Activated CD4-positive, alpha-beta T cell treated with anti-CD3 and anti-CD28 coated beads, Interleukin-10, Interleukin-2, amounts not matched to agents 100 ng/mL and 50 ng/mL, durations not matched to agents 16 hours and 8 hours (primary cell): ENCODE results near the gene OR52B6.
"Not testable (repeated sequence)": the region's sequence is repeated elsewhere in the genome, so short reads cannot be mapped to it uniquely, and the experiment has no call there.

Experiments used
- DNase-seq: peaks from one replicate; pipeline ENCODE4 v3.0.0-alpha.2; 2020

OR52B6 gene, protein sequence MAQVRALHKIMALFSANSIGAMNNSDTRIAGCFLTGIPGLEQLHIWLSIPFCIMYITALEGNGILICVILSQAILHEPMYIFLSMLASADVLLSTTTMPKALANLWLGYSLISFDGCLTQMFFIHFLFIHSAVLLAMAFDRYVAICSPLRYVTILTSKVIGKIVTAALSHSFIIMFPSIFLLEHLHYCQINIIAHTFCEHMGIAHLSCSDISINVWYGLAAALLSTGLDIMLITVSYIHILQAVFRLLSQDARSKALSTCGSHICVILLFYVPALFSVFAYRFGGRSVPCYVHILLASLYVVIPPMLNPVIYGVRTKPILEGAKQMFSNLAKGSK

DNA sequence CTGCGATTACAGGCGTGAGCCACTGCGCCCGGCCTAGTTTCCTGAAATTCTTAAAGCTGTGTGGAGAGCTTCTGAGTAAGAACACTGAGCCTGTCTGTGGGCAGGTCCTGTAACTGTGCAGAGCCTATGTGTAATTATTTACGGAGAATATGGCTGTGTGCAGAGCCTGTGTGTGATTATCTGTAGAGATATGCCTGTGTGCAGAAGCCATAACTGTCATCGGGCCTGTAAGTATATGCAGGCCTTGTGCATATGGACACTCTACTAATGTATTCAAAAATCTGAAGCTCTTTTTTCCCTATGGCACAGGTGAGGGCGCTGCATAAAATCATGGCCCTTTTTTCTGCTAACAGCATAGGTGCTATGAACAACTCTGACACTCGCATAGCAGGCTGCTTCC lies at the start of gene OR52B6:
OR52B6 (plus strand) TSS at position 301 of the 400 bp plus-strand sequence; CDS start at position 301, 0 bp downstream.
- DNase-seq: no peak

DNA sequence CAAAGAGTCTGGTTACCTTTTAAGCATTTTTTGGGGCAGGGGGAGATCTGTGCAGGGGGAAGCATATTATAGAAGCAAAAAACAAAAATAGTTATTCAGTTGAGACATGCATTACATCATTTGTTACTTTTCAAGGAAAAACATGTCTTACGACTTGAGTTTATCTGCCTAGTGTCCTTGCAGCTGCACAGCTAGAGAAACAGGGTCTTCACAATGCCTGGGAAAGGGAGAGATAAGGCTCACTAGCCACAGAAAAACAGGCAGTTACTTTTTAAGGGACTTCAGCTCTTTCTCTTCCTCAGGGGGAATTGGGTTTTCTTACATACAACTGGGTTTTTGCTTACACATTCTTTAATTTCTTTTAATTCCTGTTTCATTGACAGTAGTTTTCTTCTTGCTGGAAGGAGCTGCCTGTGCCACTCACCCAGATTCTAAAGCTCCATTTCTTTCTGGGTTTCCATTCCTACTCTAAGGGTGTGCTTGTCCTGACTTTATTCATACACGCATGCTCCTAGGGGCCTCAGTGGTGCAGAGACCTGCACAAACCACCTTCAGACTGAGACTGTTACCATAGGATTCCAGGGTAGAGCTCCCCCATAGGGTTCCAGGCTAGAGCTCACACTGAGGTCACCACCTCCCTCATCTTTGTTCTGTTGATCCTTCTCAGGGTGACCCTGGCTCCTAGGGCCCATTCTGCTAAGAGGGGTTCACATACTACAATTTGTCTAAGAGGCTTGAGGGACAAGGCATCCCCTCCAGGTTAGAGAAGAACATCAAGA lies 49.4 kb upstream of the OR52B6 start:
- no peak for DNase-seq

DNA sequence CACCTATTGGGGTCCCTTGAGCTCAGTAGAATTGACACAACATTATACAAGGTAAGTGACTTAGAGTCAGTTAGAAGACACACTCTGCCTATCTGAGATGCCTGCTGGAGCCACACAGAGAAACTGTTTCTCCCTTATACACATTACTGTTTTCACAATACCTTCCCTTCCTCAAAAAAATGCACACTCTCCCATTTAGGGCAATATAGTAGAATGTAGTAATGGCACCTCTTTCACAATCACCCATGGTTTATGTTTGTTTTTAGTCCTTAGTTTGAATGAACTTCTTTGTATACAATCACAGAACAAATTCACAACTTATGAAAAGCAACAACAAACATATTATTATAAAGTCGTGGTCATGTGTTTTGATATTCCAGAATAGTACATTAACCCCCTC lies 46.6 kb upstream of the OR52B6 start:
- DNase-seq: no peak

DNA sequence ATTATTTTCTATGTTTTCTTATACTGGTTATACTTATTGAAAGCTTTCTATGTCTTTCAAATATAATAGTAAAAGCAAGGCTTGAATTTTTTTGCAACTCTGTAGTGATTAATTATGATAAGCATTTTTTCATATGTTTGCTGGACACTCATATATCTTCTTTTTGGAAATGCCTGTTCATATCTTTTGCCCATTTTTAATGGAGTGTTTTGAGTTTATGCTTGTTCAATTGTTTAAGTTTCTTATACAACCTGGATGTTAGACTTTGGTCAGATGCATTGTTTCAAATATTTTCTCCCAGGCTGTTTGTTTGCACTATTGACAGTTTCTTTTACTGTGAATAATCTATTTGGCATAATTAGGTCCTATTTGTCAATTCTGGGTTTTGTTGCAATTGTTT lies 44.2 kb upstream of the OR52B6 start:
- no peak for DNase-seq

DNA sequence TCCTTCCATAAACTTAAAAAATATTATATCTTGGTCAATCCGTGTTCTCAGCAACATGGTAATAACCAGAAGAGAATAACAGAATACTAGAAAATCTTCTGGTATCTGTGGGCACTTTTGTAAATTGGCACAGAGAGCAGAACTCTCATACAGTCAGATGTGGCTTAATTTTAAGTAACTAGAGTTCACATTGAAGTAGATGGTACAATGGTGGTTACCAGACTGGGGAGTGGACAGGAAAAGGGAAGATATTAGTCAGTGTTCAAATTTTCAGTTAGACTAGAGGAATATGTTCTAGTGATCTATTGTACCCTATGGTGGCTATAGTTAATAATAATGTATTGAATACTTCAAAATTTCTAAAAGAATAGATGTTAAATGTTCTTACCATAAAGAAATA lies 39.2 kb upstream of the OR52B6 start:
- no peak for DNase-seq

DNA sequence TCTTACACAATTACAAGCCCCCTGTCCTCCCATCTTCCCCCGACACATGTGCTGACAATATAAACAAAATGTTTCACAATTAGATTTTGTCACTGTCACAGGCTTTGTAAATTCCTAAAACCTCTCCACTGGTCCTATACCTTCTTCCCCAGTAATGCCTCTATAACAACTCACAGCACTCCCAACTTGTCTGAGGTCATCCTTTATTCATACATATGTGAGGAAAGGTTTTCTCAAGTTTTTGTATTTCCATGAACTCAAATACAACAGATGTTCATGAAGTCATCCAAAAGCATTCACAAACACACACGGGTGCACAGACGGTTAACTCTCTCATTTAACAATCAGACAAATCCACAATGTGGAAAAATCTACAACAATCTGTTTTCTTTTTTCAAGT lies 34.2 kb upstream of the OR52B6 start:
- no peak for DNase-seq

DNA sequence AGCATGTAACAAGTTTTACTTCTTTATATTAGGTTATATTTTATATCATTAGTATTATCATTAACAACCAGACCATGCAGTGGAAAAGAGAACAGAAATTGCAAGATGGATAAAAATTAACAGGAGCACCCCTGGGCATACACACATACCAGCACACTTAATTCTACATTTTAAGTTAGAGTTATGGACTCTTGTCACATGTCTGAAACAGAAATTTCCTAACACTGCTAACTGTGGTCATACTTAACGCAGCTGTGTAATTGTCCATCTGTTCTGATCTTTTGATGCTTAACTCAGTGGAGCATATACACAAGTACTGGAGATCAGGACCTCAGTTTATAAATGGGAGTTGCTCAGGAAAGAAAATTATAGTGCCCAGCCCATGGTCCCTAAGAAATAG lies 32.7 kb upstream of the OR52B6 start:
- DNase-seq: no peak

DNA sequence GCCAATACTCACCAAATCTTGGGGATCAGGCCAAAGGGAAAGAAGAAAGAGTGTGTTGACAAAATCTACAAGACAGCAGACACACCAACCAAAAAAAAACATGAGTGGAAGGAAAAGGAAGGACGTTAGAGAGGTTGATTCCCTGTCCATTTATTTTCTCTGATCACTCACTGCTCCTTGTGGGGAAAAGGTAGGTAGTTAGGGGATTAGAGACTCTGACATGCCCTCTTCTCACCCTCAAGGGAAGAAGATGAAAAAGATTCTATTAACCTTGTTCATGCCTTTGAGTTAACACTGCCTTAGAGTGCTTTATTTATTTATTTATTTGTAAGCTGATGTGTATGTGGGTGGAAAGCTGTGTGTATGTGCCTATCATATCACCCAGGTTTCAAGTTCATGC lies 32.2 kb upstream of the OR52B6 start, which contains the start of gene OR52H1:
OR52H1 (minus strand) TSS at position 101 of the 400 bp plus-strand sequence. CDS start 3,035 bp downstream, outside the sequence.
- DNase-seq: no peak

DNA sequence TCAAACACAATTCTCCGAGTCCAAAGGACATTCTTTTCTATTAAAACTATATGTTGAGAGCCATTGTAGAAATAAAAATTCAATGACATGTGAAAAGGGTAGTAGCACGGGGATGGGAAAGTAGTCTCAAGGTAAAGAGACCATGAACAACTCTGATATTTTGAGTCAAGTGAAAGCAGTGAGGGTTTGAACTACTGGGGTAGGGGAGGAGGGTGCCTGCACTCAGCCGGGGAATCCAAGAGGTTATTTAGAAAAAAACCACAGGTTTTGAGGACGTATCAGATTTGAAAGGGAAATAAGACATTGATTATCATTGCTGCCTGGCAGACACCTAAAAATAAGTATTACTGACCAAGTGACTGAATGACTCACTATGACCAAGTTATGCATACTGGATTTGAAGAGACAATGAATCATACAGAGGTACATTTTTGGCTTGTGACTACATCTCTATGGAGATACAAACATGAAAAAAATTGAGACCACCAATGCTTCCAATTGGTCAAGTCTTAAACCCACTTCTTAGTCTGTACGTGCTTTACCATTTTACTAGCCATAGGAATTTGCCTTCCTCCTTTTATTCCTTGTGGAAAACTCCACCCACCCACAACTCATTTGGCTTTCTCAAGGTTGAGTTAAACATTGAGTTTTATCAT lies 30.1 kb upstream of the OR52B6 start:
- DNase-seq: no peak

DNA sequence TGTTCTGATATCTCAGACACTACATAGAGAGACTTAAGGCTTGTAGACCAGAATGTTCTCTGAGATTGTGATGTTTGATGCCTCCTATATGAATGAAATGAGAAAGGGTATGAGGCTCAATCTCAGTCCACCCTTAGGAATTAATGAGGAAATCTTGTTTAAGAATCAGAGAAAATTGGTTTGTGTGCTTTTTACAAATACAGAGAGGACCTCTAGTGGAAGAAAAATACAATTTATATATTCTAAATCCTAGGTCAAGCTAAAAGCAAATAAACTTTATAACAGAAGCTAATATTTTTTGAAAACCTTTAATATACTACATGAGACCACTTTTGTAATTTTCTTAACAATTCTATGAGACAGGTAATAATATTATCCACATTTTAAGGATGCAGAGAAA lies 27.3 kb upstream of the OR52B6 start:
- no peak for DNase-seq

DNA sequence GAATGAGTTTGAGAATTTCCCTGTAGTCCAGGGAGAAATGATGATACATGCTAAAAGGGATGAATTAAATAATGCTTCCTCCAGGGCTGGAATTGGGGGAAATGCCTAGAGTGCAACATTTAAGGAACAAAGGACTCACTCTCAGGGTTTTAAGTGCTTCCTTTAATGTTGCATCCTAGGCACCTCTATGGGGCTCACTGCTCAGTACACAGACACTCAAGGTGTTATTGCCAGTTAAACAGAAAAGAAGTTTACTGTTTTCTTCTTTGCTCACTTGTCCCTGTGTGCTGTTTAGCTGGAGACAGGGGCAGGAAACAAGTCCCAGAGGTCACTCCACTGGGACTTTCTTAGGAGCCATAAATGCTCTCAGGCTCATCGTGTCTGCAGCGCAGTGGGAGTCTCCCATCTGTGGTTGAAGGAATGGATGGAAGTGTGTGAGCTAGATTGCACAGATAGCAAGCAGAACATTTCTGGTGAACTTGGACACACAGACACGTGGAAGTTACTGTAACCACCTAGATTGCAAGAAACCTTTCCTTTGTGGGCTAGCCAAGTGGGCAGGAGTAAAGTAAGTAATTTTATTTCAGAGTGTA lies 24.0 kb upstream of the OR52B6 start:
- no peak for DNase-seq

DNA sequence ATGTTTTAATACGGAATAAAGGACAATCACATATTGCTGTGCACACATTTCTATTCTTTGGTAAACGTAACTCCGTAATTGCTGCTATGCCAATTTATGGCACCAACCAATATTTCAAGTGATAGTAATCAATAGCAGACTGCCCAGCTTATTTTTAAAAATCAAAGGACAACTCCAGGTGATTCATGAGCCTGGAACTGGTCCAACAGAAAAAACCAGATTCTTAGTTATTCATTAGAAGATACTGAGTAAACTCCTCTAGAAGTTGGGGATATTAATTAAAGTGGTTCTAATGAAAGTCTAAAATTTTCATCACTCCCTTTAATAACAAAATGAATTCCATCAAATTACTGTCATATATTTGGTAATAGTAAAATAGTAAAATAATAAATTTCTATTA lies 22.9 kb upstream of the OR52B6 start:
- DNase-seq: no peak

DNA sequence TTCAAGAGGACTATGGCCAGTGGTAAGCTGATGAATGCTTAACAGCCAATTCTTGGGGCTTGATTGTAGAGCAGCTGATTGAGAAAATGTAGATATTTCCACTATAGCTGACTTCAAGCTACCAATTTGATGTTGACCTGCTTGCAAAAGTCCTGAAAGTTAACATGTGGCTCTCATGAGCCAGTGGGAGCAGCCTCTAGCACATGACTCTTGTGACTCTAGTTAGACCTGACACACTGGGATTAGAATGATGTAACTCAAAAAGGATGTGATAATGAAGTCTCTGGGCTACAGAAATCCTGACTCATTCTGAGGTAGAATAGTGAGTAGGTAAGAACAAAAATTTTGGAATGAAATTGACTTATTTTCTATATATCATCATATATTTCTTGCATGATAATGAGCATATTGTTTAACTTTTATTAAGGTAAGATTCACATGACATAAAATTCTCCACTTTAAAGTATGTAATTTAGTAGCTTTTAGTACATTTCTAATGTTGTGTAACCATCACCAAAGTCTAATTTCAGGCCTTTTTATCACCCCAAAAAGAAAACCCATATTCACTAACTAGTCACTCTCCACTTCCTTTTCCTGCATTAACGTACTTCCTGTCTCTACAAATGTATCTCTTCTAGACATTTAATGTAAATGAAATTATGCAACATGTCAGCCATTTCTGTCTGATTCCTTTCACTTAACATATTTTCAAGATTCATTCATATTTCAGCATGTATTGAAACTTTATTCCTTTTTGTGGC lies 16.2 kb upstream of the OR52B6 start:
- no peak for DNase-seq

DNA sequence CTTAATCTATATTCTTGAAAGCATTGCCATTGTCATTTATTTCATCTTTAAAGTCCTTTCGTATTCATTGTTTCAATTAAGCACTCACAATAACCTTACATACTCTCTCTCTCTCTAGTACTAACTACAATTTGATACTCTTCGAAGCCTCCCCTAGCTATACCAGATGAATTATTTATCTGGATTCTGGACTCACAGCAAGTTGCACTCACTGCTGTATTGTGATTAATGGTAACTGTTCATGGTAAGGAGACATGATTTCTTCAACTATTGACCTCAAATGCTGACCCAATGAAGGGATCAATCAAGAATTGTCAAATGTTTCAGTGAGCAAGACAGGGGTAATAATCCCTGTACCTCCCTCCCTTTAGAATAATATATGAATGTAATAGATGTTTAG lies 6.0 kb upstream of the OR52B6 start:
- DNase-seq: no peak

DNA sequence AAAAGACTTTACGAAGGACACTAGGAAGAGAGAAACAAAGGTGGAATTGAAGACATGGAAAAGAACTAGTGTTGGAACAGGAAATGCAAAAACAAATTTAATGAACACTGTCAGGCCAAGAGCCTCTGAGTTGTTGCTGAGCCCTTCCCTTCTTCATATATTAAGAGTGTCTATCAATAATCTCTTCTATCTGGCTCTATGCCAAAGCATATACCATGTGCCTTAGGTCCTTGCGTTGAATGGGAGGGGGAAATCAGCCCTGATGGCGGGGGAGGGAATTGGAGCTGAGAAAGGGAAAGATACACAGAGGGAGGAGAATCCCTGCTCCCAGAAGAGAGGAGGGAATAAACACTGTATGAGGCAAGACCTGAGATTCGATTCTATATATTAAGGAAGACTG lies 5.5 kb upstream of the OR52B6 start:
- DNase-seq: no peak

DNA sequence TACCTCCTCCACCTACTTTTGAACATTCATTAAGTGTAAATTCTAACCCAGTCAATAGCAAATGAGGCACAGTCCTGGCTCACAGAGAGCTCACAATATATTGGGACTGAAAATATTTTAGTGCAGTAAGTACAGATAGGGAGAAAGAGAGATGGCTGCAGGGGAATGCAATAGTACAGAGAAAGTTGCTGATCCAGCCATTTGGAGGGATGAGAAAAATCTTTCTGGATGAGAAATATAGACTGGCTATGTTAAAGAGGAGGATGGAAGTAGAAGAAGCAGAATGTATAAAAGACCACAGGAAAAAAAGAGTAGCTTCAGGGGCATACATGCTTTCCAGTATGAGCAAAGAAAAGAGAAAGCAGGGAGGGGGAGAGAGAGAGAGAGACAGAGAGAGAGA lies 3.6 kb upstream of the OR52B6 start:
- DNase-seq: no peak

DNA sequence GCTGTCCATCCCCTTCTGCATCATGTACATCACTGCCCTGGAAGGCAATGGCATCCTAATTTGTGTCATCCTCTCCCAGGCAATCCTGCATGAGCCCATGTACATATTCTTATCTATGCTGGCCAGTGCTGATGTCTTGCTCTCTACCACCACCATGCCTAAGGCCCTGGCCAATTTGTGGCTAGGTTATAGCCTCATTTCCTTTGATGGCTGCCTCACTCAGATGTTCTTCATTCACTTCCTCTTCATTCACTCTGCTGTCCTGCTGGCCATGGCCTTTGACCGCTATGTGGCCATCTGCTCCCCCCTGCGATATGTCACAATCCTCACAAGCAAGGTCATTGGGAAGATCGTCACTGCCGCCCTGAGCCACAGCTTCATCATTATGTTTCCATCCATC lies 337 bp downstream of the OR52B6 start:
- DNase-seq: no peak

DNA sequence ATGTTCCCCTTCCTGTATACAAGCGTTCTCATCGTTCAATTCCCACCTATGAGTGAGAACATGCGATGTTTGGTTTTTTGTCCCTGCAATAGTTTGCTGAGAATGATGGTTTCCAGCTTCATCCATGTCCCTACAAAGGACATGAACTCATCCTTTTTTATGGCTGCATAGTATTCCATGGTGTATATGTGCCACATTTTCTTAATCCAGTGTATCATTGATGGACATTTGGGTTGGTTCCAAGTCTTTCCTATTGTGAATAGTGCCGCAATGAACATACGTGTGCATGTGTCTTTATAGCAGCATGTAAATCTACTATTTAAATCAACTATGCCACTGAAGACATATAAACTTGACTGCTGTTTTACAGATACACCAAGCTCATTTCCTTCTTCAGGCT lies 3.8 kb downstream of the OR52B6 start:
- not testable (repeated sequence) for DNase-seq

DNA sequence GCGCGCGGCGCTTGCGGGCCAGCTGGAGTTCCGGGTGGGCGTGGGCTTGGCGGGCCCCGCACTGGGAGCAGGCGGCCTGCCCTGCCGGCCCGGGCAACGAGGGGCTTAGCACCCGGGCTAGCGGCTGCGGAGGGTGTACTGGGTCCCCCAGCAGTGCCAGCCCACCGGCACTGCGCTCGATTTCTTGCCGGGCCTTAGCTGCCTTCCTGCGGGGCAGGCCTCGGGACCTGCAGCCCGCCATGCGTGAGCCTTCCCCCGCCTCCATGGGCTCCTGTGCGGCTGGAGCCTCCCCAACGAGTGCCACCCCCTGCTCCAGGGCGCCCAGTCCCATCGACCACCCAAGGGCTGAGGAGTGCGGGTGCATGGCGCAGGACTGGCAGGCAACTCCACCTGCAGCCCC lies 9.2 kb downstream of the OR52B6 start:
- not testable (repeated sequence) for DNase-seq

DNA sequence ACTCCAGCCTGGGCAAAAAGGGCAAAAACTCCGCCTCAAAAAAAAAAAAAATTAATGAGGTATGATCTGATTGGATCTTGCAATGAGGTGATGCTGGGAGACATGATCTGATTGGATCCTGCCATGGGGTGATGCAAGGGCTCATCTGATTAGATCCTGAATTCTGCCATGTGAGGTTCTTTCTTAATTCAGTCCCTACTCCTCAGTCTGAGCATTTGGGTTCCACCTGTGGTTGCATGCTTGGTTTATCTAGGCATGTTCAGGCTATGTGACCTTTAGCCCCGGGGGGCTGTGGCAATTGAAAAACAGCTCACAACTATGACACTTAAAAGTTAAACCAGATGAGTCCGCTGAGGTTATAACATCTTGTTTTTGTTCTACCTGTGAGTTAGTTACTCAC lies 10.9 kb downstream of the OR52B6 start:
- no peak for DNase-seq

DNA sequence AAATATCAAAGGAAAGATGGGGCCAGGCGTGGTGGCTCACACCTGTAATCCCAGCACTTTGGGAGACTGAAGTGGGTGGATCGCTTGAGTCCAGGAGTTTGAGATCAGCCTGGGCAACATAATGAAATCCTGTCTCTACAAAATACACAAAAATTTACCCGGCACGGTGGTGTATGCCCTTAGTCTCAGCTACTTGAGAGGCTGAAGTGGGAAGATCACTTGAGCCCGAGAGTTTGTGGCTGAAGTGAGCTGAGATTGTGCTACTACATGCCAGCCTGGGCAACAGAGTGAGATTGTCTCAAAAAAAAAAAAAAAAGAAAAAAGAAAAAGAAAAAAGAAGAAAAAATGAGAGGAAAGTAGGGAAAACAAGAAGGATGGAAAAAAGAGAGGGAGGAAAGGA lies 11.9 kb downstream of the OR52B6 start:
- no peak for DNase-seq

DNA sequence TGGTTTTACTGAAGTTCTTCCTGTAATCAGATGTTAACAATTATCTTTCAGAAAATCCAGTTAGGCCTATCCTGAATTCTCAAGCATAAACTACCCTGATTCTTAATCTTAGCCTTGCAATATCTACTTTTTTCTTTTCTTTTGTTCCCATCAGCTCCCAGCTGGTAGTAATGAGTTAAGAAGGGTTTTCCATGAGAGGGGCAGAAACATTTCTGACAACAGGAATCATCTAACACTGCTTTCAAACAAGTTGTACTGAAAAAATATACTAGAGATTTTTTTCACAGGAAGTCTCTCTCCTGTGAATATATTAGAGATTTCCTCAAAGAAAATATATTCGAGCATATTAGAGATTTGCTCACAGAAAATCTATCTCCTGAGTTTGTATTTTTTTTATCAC lies 12.5 kb downstream of the OR52B6 start:
- no peak for DNase-seq
